ENCODE data around the gene SCP2.

DNA sequence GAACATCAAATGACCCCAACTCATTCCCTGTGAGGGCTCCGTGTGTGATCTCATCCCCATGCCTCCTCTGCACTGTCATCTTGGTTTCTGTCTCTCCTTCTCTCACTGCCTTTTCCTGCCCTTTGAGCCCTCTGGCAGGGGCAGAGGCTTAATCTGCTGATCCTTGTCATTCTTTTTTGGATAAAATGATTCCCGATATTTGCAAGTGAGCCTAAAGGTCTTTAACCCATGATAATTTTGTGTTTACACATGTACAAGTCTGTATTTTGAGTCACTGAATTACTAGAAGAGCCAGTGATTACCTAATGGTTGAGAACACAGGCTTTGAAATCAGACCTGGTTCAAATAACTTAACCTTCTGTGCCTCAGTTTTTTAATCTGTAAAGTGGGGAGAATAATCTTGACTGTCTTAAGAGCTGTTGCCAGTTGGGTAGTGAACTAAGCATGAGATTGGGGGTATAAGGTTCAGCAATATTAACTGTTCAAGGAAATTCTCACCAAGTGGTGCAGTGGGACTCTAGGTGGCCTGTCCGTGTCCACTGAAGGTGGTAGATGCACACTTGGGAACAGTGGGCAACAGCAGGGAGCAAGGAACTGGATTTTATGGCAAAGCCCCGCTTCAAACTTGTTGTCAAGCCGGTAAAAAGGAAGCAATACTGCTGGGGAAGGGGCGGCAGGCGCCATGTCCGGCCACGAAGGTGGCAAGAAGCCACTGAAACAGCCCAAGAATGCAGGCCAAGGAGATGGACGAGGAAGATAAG lies 7.2 kb upstream of the SCP2 start:
- TF ChIP-seq, protein P1, sequence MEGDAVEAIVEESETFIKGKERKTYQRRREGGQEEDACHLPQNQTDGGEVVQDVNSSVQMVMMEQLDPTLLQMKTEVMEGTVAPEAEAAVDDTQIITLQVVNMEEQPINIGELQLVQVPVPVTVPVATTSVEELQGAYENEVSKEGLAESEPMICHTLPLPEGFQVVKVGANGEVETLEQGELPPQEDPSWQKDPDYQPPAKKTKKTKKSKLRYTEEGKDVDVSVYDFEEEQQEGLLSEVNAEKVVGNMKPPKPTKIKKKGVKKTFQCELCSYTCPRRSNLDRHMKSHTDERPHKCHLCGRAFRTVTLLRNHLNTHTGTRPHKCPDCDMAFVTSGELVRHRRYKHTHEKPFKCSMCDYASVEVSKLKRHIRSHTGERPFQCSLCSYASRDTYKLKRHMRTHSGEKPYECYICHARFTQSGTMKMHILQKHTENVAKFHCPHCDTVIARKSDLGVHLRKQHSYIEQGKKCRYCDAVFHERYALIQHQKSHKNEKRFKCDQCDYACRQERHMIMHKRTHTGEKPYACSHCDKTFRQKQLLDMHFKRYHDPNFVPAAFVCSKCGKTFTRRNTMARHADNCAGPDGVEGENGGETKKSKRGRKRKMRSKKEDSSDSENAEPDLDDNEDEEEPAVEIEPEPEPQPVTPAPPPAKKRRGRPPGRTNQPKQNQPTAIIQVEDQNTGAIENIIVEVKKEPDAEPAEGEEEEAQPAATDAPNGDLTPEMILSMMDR (IDR thresholded peaks at IDR 0.05): no peak
- no peak for TF ChIP-seq POLR2A (IDR thresholded peaks at IDR 0.05)

Measured in esophagus squamous epithelium (tissue), 4 donors.